ENCODE measurements around the gene PGM5. TPM values are rescaled to one million over a fixed set of nuclear protein-coding genes. Genes with fewer than 3 reads are reported as not detected.

PGM5 gene
- total and polyA plus RNA-seq, 2 donors (not counting 3 experiments of a cell fraction or from before 2014, with no cell fraction given) = 0.14 to 1.9 TPM

DNA sequence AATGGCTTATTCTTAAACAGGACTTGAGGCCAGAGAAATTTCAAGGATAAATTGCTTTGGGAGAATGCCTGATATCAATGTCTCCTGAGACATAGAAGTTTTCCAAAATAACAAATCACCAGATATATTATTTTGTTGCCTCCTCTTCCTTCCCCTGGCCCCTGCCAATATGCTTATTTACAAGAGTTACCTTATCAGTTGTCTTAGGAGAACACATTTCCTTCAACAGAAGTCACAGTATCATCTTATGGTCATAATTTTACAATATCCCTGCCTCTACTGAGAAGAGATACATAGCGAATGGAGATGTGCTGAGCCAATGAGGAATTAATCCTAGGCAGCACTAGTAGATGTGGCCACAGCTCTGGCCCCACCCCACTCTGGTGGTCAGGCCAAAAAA is 141.2 kb downstream of the PGM5 start:
- no peak for DNase-seq (ENCODE audit: low read depth, low spot score)
- ChIA-PET POLR2A (no interaction called here), CTCF (interaction anchor here (1.7 kb wide), 1 partner anchor 10 kb away, joined by 5 read pairs; no protein-coding TSS in a partner anchor)
- no peaks in the 10 kb centered on the region for H4K20me1 ChIP-seq (replicated peaks; ENCODE audit: control insufficient read depth, extremely low read depth, insufficient read depth, low read length)
- no TSS peak for BruUV-seq (replicated peaks)
- no peak overlapping the region for H3K9ac ChIP-seq (replicated peaks; ENCODE audit: extremely low read depth, insufficient read depth, low read length)
- H3K27me3 ChIP-seq (ENCODE audit: control insufficient read depth in 2 of 2, insufficient read depth in 2 of 2, low read length in 2 of 2) = no peaks in the 10 kb centered on the region
- no peaks in the 10 kb centered on the region for H3K9me1 ChIP-seq (replicated peaks; ENCODE audit: control insufficient read depth, extremely low read depth, insufficient read depth, low read length)
- no peak overlapping the region for H3K4me2 ChIP-seq (ENCODE audit: insufficient read depth, low read length)
- H2AFZ ChIP-seq (ENCODE audit: low read depth, low read length) = no peak overlapping the region
- TF ChIP-seq, protein P1, sequence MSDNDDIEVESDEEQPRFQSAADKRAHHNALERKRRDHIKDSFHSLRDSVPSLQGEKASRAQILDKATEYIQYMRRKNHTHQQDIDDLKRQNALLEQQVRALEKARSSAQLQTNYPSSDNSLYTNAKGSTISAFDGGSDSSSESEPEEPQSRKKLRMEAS (IDR thresholded peaks at IDR 0.05; ENCODE audit: insufficient read depth, insufficient read length) = no peak
- TF ChIP-seq FOS (IDR thresholded peaks at IDR 0.05; ENCODE audit: borderline replicate concordance, insufficient read depth, low read length) (no peak), POLR2A (IDR thresholded peaks at IDR 0.05; ENCODE audit: low read depth, low read length) (no peak), JUN (IDR thresholded peaks at IDR 0.05; ENCODE audit: borderline replicate concordance, insufficient read depth, insufficient read length, low read depth) (no peak), EZH2 (IDR thresholded peaks at IDR 0.05; ENCODE audit: borderline replicate concordance, low read depth, low read length, severe bottlenecking) (no peak), GATA2 (IDR thresholded peaks at IDR 0.05; ENCODE audit: insufficient read depth, insufficient read length, low read depth, low read length) (no peak), POLR2AphosphoS5 (IDR thresholded peaks at IDR 0.05; ENCODE audit: insufficient read depth, low read depth, low read length) (no peak), MYC (IDR thresholded peaks at IDR 0.05; ENCODE audit: low read depth, low read length) (no peak)
- TF ChIP-seq, protein P2, sequence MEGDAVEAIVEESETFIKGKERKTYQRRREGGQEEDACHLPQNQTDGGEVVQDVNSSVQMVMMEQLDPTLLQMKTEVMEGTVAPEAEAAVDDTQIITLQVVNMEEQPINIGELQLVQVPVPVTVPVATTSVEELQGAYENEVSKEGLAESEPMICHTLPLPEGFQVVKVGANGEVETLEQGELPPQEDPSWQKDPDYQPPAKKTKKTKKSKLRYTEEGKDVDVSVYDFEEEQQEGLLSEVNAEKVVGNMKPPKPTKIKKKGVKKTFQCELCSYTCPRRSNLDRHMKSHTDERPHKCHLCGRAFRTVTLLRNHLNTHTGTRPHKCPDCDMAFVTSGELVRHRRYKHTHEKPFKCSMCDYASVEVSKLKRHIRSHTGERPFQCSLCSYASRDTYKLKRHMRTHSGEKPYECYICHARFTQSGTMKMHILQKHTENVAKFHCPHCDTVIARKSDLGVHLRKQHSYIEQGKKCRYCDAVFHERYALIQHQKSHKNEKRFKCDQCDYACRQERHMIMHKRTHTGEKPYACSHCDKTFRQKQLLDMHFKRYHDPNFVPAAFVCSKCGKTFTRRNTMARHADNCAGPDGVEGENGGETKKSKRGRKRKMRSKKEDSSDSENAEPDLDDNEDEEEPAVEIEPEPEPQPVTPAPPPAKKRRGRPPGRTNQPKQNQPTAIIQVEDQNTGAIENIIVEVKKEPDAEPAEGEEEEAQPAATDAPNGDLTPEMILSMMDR (IDR thresholded peaks at IDR 0.05; ENCODE audit: extremely low read depth in 1 of 2, insufficient read depth in 1 of 2, low read depth in 1 of 2, low read length in 2 of 2) = no peak
- H3K36me3 ChIP-seq (ENCODE audit: control insufficient read depth in 2 of 2, extremely low read depth in 1 of 2, insufficient read depth in 2 of 2, low read length in 2 of 2) = no peaks in the 10 kb centered on the region
- no peak overlapping the region for H3K27ac ChIP-seq (ENCODE audit: insufficient read depth, low read depth, low read length)
- H3K4me3 ChIP-seq (replicated peaks in 1 of 3; ENCODE audit: insufficient read depth in 1 of 3, low read depth in 1 of 3, low read length in 3 of 3) = no peak overlapping the region
- no peak for FAIRE-seq
- H3K9me3 ChIP-seq (replicated peaks; ENCODE audit: control insufficient read depth, insufficient read depth, low read length) = no peaks in the 10 kb centered on the region
- no peaks in the 10 kb centered on the region for H3K79me2 ChIP-seq (ENCODE audit: control insufficient read depth, insufficient read depth, low read length)
- intact Hi-C loops (cut with micrococcal nuclease) (no loop called here), dilution Hi-C loops (cut with MboI; ENCODE audit: extremely low pct_ligation_motif_present, low sequenced_read_pairs) (no loop called here)
- H3K4me1 ChIP-seq (ENCODE audit: control insufficient read depth, extremely low read depth, insufficient read depth, low read length) = no peaks in the 10 kb centered on the region
